MCF 10A (cell line): ENCODE measurements around the gene CCR9. TPM values are rescaled to one million over a fixed set of nuclear protein-coding genes. Genes with fewer than 3 reads are reported as not detected.

Experiments used
- BruUV-seq: library from RNA; stranded (reverse); fragments of 400-500 nt; replicated peaks from 2 replicates; lab custom pipeline; 2021; lab: Mats Ljungman, UMichigan
- CTCF ChIA-PET: fragments of 300-600 bp; sonication (Branson Sonifier 250); formaldehyde crosslinking; extraction: SDS; loops from one replicate; lab custom pipeline; 2021; ENCODE audit warnings: antibody characterized with exemption, inconsistent platforms; lab: Yijun Ruan, JAX
- POLR2A ChIA-PET: fragments of 300-600, 350-650 bp; sonication (Branson Sonifier 250); formaldehyde crosslinking; extraction: SDS; loops from one replicate; lab custom pipeline; 2020; ENCODE audit warnings: antibody characterized with exemption, inconsistent platforms; lab: Yijun Ruan, JAX
- DNase-seq: peaks from one replicate; pipeline ENCODE4 v3.0.0-alpha.2; 2018; ENCODE audit not compliant: unreplicated experiment
- H3K27ac Mint-ChIP-seq: one replicate; pipeline ENCODE4 v1.8.0; 2022; ENCODE audit warnings: mild to moderate bottlenecking, low read depth, mixed read lengths; ENCODE audit not compliant: unreplicated experiment
- H3K27me3 Mint-ChIP-seq: one replicate; pipeline ENCODE4 v1.8.0; 2022; ENCODE audit warnings: mixed read lengths; ENCODE audit not compliant: insufficient read depth, unreplicated experiment
- H3K36me3 Mint-ChIP-seq: one replicate; pipeline ENCODE4 v1.8.0; 2022; ENCODE audit warnings: mild to moderate bottlenecking, moderate library complexity, mixed read lengths; ENCODE audit not compliant: insufficient read depth, unreplicated experiment
- H3K4me1 Mint-ChIP-seq: one replicate; pipeline ENCODE4 v1.8.0; 2022; ENCODE audit warnings: mixed read lengths; ENCODE audit not compliant: insufficient read depth, unreplicated experiment
- H3K4me3 Mint-ChIP-seq: one replicate; pipeline ENCODE4 v1.8.0; 2022; ENCODE audit warnings: mild to moderate bottlenecking, moderate library complexity, mixed read lengths; ENCODE audit not compliant: unreplicated experiment
- H3K9me3 Mint-ChIP-seq: one replicate; pipeline ENCODE4 v1.8.0; 2022; ENCODE audit warnings: mixed read lengths; ENCODE audit not compliant: unreplicated experiment
- CTCF ChIP-seq: fragments of 200-600 bp; IDR thresholded peaks from one replicate; pipeline ENCODE4 v1.8.0; 2022; ENCODE audit warnings: antibody characterized with exemption, mild to moderate bottlenecking; ENCODE audit not compliant: unreplicated experiment
- intact Hi-C: fragments of 100-400 bp; cut with micrococcal nuclease; formaldehyde crosslinking; loops from 2 replicates; pipeline ENCODE4 v1.14.1; 2022
- total RNA-seq: library from RNA; stranded (reverse); gene quantifications from 2 replicates; pipeline ENCODE4 v1.2.3, GENCODE V29; 2022

The CCR9 gene
- total RNA-seq, 1 experiment from 2014 or later, result not detected

- intact Hi-C loops, result no loop called here
- peaks cover 5% of the 10 kb centered on the region for H3K4me1 Mint-ChIP-seq
These were observed 22.4 kb downstream of the CCR9 start for GRCh38 chr3:45908761-45909160.

GRCh38 chr3:45909542-45909941, 23.2 kb downstream of the CCR9 start:
- H3K27ac Mint-ChIP-seq, result no peak overlapping the region
- DNase-seq, result no peak
- intact Hi-C loops, result no loop called here
- BruUV-seq, result no TSS peak
- ChIA-PET POLR2A (interaction anchor here (0.7 kb wide), 1 partner anchor 67 kb away, joined by 4 read pairs; the partner anchor contains the start of gene LZTFL1), CTCF (interaction anchor here (1.8 kb wide), 1 partner anchor 149 kb away, joined by 5 read pairs; no protein-coding TSS in a partner anchor)
- H3K36me3 Mint-ChIP-seq, result no peaks in the 10 kb centered on the region
- peaks cover 5% of the 10 kb centered on the region for H3K4me1 Mint-ChIP-seq
- H3K9me3 Mint-ChIP-seq, result no peaks in the 10 kb centered on the region
- peaks cover 10% of the 10 kb centered on the region for H3K27me3 Mint-ChIP-seq
- TF ChIP-seq CTCF, result no peak
- H3K4me3 Mint-ChIP-seq, result no peak overlapping the region

More at GRCh38 chr3:45908761-45909160, 22.4 kb downstream of the CCR9 start:
- ChIA-PET CTCF (interaction anchor here (0.6 to 1.8 kb wide), 4 partner anchors 146 to 175 kb away, joined by 3 to 5 read pairs (median 4); no protein-coding TSS in a partner anchor), POLR2A (interaction anchor here (0.7 kb wide), 1 partner anchor 67 kb away, joined by 4 read pairs; the partner anchor contains the start of gene LZTFL1)
- TF ChIP-seq CTCF, result no peak
- no peaks in the 10 kb centered on the region for H3K9me3 Mint-ChIP-seq
- peaks cover 10% of the 10 kb centered on the region for H3K27me3 Mint-ChIP-seq
- no TSS peak for BruUV-seq
- no peak overlapping the region for H3K27ac Mint-ChIP-seq
- DNase-seq, result no peak
- H3K4me3 Mint-ChIP-seq, result no peak overlapping the region
- no peaks in the 10 kb centered on the region for H3K36me3 Mint-ChIP-seq

DNA sequence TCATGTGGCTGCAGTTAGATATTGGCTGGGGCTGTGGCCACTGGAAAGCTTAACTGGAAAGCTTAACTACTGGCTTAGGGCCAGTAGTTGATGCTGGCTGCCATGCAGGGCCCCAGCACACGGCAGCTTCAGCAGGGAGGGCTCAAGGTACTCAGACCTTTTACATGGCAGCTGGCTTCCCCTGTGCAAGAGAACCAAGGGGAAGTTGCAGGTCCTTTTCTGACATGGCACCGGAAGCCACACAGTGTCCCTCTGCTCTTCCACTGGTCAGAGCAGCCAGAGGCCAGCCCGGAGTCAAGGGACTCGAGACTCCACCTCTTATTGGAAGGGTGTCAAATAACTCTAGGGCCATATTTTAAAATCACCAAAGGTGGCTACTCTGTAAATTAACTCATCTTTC, 24.5 kb downstream of the CCR9 start:
- no peak overlapping the region for H3K4me3 Mint-ChIP-seq
- H3K36me3 Mint-ChIP-seq, result no peaks in the 10 kb centered on the region
- H3K9me3 Mint-ChIP-seq, result no peaks in the 10 kb centered on the region
- POLR2A ChIA-PET, result no interaction called here
- peaks cover 9% of the 10 kb centered on the region for H3K4me1 Mint-ChIP-seq
- DNase-seq, result no peak
- intact Hi-C loops, result no loop called here
- H3K27me3 Mint-ChIP-seq, result peaks cover 10% of the 10 kb centered on the region
- no TSS peak for BruUV-seq
- TF ChIP-seq CTCF, result no peak
- CTCF ChIA-PET, result interaction anchor here (0.7 kb wide), 1 partner anchor 468 kb away, joined by 6 read pairs; no protein-coding TSS in a partner anchor
- no peak overlapping the region for H3K27ac Mint-ChIP-seq

- Mint-ChIP-seq H3K9me3 (no peaks in the 10 kb centered on the region), H3K27me3 (peaks cover 10% of the 10 kb centered on the region), H3K36me3 (no peaks in the 10 kb centered on the region), H3K27ac (no peak overlapping the region), H3K4me3 (no peak overlapping the region), H3K4me1 (peaks cover 11% of the 10 kb centered on the region)
- no peak for DNase-seq
- no peak for TF ChIP-seq CTCF
- BruUV-seq, result no TSS peak
- intact Hi-C loops, result no loop called here
- POLR2A ChIA-PET, result no interaction called here
- CTCF ChIA-PET, result interaction anchor here (0.7 kb wide), 1 partner anchor 467 kb away, joined by 6 read pairs; no protein-coding TSS in a partner anchor
These were observed 25.3 kb downstream of the CCR9 start for GRCh38 chr3:45911511-45912226.
